Mesenteric fat pad (tissue), 1 donor: Measurements from ENCODE around the gene POP4. TPM values are rescaled to one million over a fixed set of nuclear protein-coding genes. Genes with fewer than 3 reads are reported as not detected.

Experiments
- DNase-seq: peaks from one replicate; pipeline ENCODE4 v3.0.0-alpha.2; 2020; ENCODE audit warnings: low spot score
- total RNA-seq: library from RNA; stranded (reverse); fragmentation: NEBNext Ultra II Directional; extraction: Animal tissue kit (Norgen Biotek cat#: 25700); gene quantifications from one replicate; pipeline ENCODE4 v1.2.1, GENCODE V29; 2021
- donor health status: DM: yes; HTN: yes; CAD: no.

POP4 gene
- total RNA-seq, 1 donor from 2014 or later: 57.4 TPM

GRCh38 chr19:29576761-29577648 is 29.1 kb upstream of the POP4 start:
- DNase-seq: peak; percentile 69

- peak; percentile 67 for DNase-seq
These were observed 28.5 kb upstream of the POP4 start for GRCh38 chr19:29577649-29577963.

GRCh38 chr19:29578349-29578748 is 27.7 kb upstream of the POP4 start:
- no peak for DNase-seq

GRCh38 chr19:29579308-29579910 is 26.7 kb upstream of the POP4 start:
- peak; percentile 60 for DNase-seq

GRCh38 chr19:29581398-29581797 is 24.7 kb upstream of the POP4 start:
- peak; percentile 8 for DNase-seq

- peak; percentile 30 for DNase-seq
These were observed 22.7 kb upstream of the POP4 start for GRCh38 chr19:29583196-29583999.

- DNase-seq: peak; percentile 16
These were observed 19.7 kb upstream of the POP4 start for GRCh38 chr19:29586401-29586800.

GRCh38 chr19:29587059-29587458 is 19.0 kb upstream of the POP4 start:
- DNase-seq: peak; percentile 18

- DNase-seq: peak; percentile 14
These were observed 18.5 kb upstream of the POP4 start for GRCh38 chr19:29587518-29587986.

GRCh38 chr19:29588095-29588494 is 18.0 kb upstream of the POP4 start:
- DNase-seq: no peak

- no peak for DNase-seq
These were observed 15.8 kb upstream of the POP4 start for GRCh38 chr19:29590278-29590677.

- no peak for DNase-seq
These were observed 14.4 kb upstream of the POP4 start for GRCh38 chr19:29591670-29592069.

GRCh38 chr19:29593869-29594268 is 12.2 kb upstream of the POP4 start:
- DNase-seq: no peak

- DNase-seq: peak; percentile 37
These were observed 9.9 kb upstream of the POP4 start for GRCh38 chr19:29596080-29596727.

GRCh38 chr19:29596885-29597525 is 9.1 kb upstream of the POP4 start:
- no peak for DNase-seq

GRCh38 chr19:29598036-29598435 is 8.0 kb upstream of the POP4 start:
- peak; percentile 68 for DNase-seq

- peak; percentile 65 for DNase-seq
These were observed 7.6 kb upstream of the POP4 start for GRCh38 chr19:29598496-29598895.

- no peak for DNase-seq
These were observed 2.8 kb upstream of the POP4 start for GRCh38 chr19:29603308-29603707.

- DNase-seq: no peak
These were observed 301 bp downstream of the POP4 start for GRCh38 chr19:29606420-29606747.

- peak; percentile 41 for DNase-seq
These were observed 3.6 kb downstream of the POP4 start for GRCh38 chr19:29609636-29610035.

- no peak for DNase-seq
These were observed 4.1 kb downstream of the POP4 start for GRCh38 chr19:29610213-29610573.
